ENCODE measurements around the gene FLNC. TPM values are rescaled to one million over a fixed set of nuclear protein-coding genes. Genes with fewer than 3 reads are reported as not detected.

FLNC gene
- total RNA-seq, 1 donor from 2014 or later: 241 TPM

- Mint-ChIP-seq H3K36me3 (ENCODE audit: unreplicated experiment) (no peaks in the 10 kb centered on the region), H3K4me3 (ENCODE audit: unreplicated experiment) (no peak overlapping the region), H3K4me1 (ENCODE audit: low read depth, unreplicated experiment) (peaks cover 16% of the 10 kb centered on the region), H3K9me3 (ENCODE audit: unreplicated experiment) (peaks cover 16% of the 10 kb centered on the region), H3K27ac (ENCODE audit: unreplicated experiment) (peak overlapping the region; percentile 59), H3K27me3 (ENCODE audit: unreplicated experiment) (peaks cover 14% of the 10 kb centered on the region)
- no peak for TF ChIP-seq CTCF (IDR thresholded peaks at IDR 0.05; ENCODE audit: partially characterized antibody, unreplicated experiment)
- DNase-seq: no peak
Observed at GRCh38 chr7:128859232-128860157, 29.3 kb downstream of the FLNC start.

- TF ChIP-seq CTCF (IDR thresholded peaks at IDR 0.05; ENCODE audit: partially characterized antibody, unreplicated experiment): no peak
- Mint-ChIP-seq H3K4me3 (ENCODE audit: unreplicated experiment) (peak overlapping the region; percentile 23), H3K27ac (ENCODE audit: unreplicated experiment) (peak overlapping the region; percentile 59), H3K27me3 (ENCODE audit: unreplicated experiment) (peaks cover 14% of the 10 kb centered on the region), H3K36me3 (ENCODE audit: unreplicated experiment) (no peaks in the 10 kb centered on the region), H3K9me3 (ENCODE audit: unreplicated experiment) (peaks cover 16% of the 10 kb centered on the region), H3K4me1 (ENCODE audit: low read depth, unreplicated experiment) (peaks cover 16% of the 10 kb centered on the region)
- DNase-seq: no peak
Observed at GRCh38 chr7:128860158-128861073, 30.2 kb downstream of the FLNC start.

- Mint-ChIP-seq H3K27ac (ENCODE audit: unreplicated experiment) (peak overlapping the region; percentile 99), H3K27me3 (ENCODE audit: unreplicated experiment) (peaks cover 14% of the 10 kb centered on the region), H3K9me3 (ENCODE audit: unreplicated experiment) (peaks cover 16% of the 10 kb centered on the region), H3K4me1 (ENCODE audit: low read depth, unreplicated experiment) (peaks cover 16% of the 10 kb centered on the region), H3K36me3 (ENCODE audit: unreplicated experiment) (no peaks in the 10 kb centered on the region), H3K4me3 (ENCODE audit: unreplicated experiment) (peak overlapping the region; percentile 100)
- no peak for TF ChIP-seq CTCF (IDR thresholded peaks at IDR 0.05; ENCODE audit: partially characterized antibody, unreplicated experiment)
- DNase-seq: no peak
Observed at GRCh38 chr7:128861957-128862570, 31.9 kb downstream of the FLNC start.

GRCh38 chr7:128862571-128863432 is 32.6 kb downstream of the FLNC start, which contains the start of gene ATP6V1F:
Gene ATP6V1F (plus strand): TSS chr7:128862856. CDS start chr7:128862905, 49 bp downstream.
- Mint-ChIP-seq H3K27me3 (ENCODE audit: unreplicated experiment) (peaks cover 17% of the 10 kb centered on the region), H3K27ac (ENCODE audit: unreplicated experiment) (peak within 1 kb of the TSS; percentile 99), H3K9me3 (ENCODE audit: unreplicated experiment) (peaks cover 18% of the 10 kb centered on the region), H3K36me3 (ENCODE audit: unreplicated experiment) (no peaks in the 10 kb centered on the region), H3K4me1 (ENCODE audit: low read depth, unreplicated experiment) (peaks cover 18% of the 10 kb centered on the region), H3K4me3 (ENCODE audit: unreplicated experiment) (peak within 1 kb of the TSS; percentile 100)
- peak; percentile 99 for DNase-seq
- no peak for TF ChIP-seq CTCF (IDR thresholded peaks at IDR 0.05; ENCODE audit: partially characterized antibody, unreplicated experiment)

Data from glutamatergic neuron (in vitro differentiated cells).